ENCODE results near the gene MCM3.

MCM3 gene

DNA sequence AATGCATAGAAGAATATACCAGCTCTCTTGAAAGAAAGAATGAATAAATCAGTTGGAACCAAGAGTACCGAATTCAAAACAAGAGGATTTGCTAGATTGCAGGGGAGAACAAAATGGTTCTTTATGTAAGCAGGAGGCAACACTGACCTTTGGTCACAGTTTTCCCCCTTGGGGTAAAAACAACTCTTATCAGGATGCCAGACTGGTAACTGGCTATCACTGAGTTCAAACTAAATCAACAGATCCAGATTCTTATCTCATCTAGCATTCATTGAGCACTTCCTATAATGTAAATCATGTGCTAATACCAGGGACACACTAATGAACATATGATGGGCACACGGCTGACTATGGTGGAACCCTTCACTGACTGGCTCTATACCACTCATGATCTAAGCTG, 35.5 kb downstream of the MCM3 start:
- DNase-seq (ENCODE audit: low spot score), result no peak

DNA sequence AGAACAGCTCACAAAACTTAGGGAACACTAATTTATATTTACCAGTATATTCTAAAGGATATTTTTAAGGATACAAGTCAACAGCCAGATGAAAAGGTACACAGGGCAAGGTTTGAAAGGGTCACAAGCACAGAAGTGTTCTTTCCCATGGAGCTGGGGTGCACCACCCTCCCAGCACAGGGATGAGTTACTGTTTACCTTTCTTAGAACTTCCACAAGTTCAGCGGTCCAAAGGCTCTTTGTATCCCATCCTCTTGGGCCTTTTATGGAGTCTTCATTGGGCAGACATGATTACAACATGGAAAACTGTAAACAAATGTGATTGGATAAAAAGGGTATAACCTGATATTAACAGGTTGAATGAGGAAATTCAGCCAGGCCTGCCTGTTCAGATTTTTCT, 39.1 kb downstream of the MCM3 start:
- no peak for DNase-seq (ENCODE audit: low spot score)

DNA sequence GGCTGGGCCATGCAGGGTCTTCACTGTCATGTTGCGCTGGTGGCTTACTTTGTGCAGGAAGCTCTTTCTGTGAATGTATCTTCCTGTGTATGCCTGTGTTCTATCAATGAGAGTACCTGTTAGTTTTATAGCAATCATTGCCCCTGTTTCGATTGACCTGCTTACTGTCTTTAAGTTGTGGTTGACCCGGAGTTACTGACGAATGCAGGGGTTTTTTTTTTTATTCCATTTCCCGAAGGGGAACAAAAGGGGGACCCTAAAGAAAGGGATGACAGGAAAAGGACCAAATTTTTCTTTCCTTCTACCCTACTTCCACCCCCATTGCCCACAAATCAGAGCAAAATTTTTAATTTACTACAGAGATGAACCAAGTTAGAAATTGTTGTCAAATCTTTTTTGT, 40.1 kb downstream of the MCM3 start, which contains the start of gene IL17F:
Gene IL17F (minus strand): TSS at position 101 of the 400 bp plus-strand sequence. CDS start 71 bp downstream, at position 30.
- DNase-seq (ENCODE audit: low spot score), result no peak

- no peak for DNase-seq (ENCODE audit: low spot score)
Measured at GRCh38 chr6:52243282-52243893, 41.2 kb downstream of the MCM3 start.

- no peak for DNase-seq (ENCODE audit: low spot score)
Measured at GRCh38 chr6:52241819-52242218, 42.7 kb downstream of the MCM3 start.

DNA sequence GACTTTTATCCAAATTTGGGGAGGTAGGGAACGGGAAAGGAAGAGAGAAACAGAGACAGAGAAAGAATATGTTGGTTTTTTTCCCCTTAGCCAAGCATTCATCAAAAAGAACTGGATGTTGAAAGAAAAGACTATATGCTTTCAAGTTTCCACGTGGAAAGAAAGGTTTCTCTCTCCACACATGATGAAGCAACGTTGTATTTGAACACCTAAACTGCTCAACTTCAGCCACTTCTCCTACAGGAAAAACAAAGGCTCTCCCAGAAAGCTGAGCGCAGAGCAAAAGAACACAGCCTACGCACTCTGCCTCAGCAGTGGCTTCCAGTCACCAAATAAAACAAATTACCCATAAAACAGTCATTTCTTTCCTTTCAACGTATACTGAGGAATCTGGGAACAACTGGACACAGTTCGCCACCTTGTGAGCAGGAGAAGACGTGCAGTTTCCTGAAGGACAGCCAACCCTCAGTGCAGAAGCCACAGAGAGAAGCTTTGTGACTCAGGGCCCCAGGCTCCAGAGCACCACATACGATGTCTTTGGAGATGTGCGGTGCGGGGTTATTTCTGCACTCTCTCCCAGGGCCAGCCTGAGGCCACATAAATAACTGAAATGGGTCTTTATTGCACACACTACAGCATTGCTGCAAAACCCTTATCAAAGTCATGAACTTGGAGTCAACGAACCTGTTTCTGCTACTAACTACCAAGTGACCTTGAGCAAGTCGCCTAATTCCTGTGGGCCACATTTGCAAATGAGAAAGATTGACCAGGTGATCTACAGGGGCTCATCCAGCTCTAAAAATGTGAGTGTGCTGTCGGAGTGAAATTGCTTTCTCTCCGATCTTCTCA, 50.3 kb downstream of the MCM3 start:
- DNase-seq (ENCODE audit: low spot score), result peak; percentile 59

- no peak for DNase-seq (ENCODE audit: low spot score)
Measured at GRCh38 chr6:52233005-52233404, 51.5 kb downstream of the MCM3 start.

- no peak for DNase-seq (ENCODE audit: low spot score)
Measured at GRCh38 chr6:52231406-52232127, 53.0 kb downstream of the MCM3 start.

- DNase-seq (ENCODE audit: low spot score), result no peak
Measured at GRCh38 chr6:52230685-52231084, 53.9 kb downstream of the MCM3 start.

DNA sequence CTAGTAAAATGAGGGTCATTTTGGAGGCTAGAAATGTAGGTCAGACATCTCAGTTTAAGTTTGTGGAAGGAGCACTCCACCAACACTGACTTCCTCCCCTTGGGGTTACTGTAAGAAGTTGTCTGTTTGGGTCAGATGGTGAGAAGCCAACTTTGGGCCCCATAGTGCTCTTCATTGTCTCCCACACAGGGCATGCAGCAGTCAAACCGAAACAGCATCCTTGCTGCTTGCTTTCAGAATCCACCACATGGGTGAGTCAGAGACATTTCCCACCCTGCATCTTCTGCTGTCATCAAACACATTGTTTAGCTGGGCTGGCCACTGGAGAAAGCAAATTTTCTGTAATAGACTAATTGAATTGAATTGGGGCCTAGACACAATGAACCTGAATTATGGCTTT, 57.0 kb downstream of the MCM3 start:
- no peak for DNase-seq (ENCODE audit: low spot score)

DNA sequence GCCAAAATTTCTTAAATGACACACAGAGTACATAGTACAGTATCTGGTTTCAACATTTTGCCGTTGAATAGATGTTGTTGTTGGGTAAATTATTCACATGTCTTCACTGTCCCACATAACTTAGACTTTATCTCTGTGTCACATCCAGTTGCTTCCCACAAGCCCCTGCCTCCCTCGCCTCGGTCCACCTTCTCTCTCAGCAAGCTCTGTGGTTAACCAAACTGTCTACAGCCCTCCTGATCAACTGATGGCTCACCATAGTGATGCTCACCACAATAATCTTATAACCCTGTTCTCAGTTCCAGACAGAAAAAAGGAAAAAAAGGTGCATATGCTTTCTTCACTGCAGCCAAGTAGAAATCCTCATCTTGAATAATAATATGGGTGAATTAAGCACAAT, 63.2 kb downstream of the MCM3 start:
- DNase-seq (ENCODE audit: low spot score), result no peak

DNA sequence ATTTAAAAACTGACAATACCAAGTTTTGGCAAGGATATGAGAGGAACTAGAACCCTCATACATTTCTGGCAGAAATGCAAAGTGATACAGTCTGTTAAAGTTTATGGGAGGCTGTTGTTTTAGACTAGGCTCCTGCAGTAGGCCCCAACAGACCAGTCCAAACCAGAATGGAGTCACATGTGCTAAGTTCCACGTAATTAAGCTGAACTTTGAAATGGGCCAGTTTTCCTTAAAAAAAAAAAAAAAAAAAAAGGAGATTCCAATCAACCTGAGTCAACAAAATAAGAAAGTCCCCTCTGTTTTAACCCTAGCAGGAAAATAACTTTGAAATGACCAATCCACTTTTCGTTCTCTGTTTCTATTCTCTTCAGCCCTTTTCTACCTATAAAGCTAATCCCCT, 66.8 kb downstream of the MCM3 start:
- no peak for DNase-seq (ENCODE audit: low spot score)

- DNase-seq (ENCODE audit: low spot score), result no peak
Measured at GRCh38 chr6:52216932-52217575, 67.5 kb downstream of the MCM3 start.

- DNase-seq (ENCODE audit: low spot score), result no peak
Measured at GRCh38 chr6:52215787-52216186, 68.8 kb downstream of the MCM3 start.
